Measurements from ENCODE around the gene LDB2.

The LDB2 gene

GRCh38 chr4:16754104-16754503, 144.3 kb downstream of the LDB2 start:
- DNase-seq, result no peak

DNA sequence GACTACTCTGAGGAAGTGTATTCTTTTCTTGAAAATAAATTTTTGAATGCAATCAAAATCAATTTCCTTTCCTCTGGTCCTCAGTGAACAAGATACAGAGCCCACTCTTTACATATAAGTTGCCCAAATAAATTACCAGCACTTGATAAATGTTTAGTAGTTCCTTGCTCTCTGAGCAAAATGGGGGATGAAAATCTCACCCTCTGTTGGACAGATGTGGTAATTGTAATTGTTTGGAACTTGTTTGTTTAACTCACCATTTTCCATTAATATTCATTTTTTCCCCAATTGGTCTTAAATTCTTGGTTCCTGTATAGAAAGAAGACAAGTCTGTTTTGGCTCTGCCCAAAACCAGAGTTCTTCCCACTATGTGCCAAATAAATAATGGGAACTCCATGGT, 146.3 kb downstream of the LDB2 start:
- DNase-seq, result no peak

GRCh38 chr4:16750882-16751642, 147.4 kb downstream of the LDB2 start:
- no peak for DNase-seq

- no peak for DNase-seq
Measured at GRCh38 chr4:16750216-16750615, 148.2 kb downstream of the LDB2 start.

DNA sequence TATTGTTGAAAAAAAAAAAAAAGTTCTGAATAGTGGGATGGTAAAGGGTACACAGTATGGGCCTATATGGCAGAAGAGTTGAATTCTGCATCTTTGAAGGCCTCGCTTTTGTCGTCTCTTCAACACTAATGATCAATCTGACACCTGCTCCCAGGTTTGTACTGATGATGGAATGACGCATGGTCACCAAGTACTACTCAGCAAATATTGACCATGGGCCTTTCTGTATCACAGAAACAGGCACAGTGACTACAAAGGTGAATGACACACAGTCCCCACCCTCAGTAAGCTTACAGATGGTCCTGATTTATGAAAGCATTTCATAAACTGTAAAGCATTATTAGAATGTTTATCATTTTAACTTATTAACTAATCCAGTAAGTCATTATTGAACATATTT, 152.6 kb downstream of the LDB2 start:
- DNase-seq, result no peak

GRCh38 chr4:16745009-16745635, 153.3 kb downstream of the LDB2 start:
- DNase-seq, result no peak

GRCh38 chr4:16741287-16741686, 157.2 kb downstream of the LDB2 start:
- no peak for DNase-seq

GRCh38 chr4:16739997-16740624, 158.3 kb downstream of the LDB2 start:
- no peak for DNase-seq

DNA sequence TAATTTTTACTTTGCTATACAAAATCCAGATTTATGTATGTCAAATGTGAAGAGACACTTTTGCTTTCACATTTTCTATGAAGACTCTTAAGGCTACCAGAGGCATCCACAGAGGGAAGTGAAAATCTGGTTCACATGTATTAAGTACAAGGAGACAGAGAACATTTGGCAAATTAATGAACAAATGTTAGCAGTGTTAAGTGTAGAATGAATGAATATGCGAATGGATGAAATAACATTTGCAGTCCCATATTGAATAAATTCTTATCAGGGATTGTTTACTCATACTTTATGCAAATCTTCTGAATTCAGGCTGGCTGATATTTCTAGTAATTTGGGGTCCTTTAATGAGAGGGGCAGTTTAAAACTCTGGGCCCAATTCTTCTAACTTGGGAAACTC, 159.9 kb downstream of the LDB2 start:
- no peak for DNase-seq

DNA sequence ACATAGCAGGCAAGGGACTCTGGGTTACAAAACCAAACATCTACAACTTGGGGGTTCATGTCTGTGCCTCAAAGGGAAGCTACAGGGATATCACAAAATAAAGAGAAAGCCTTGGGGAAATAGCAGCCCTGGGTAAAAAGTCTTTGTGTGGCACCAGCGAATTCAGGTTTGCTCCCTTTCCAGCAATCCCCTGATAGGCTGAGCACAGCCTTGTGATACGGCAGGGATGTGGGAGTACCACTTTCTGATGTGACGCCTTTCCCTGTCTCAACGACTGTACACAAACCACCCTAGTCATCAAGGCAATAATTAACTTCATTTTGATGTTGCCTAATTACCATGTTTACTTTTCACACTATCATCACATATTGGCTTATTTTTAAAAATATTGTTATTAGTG, 164.9 kb downstream of the LDB2 start:
- DNase-seq, result no peak

- DNase-seq, result no peak
Measured at GRCh38 chr4:16732741-16733140, 165.7 kb downstream of the LDB2 start.

DNA sequence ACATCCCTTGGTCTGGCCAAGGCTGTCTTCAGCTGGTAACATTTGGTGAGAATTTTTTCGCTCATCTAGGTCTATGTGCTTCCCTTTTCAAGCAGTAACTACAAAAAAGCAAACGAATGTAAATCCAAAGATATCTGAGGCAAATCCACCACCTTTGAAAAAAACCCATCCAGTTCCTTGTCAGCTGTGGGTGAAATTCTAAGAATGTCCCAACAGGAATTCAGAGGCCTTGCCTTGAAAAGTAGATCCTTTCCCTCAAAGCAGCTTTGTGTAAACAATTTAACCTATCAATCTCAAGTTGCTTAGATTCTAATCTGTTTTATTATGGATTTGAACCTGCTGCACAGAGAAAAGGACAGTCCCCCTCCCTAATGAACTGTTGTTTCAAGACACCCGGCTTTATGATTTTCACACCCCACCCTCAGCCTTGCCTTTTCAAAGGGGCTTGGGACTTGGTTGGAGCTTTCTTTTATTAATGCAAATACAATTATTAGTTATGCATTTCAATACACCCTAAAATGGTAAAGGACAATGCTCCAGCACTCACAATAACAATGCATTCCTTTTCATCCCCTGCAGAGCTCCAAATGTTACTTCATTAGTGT, 166.6 kb downstream of the LDB2 start:
- no peak for DNase-seq

GRCh38 chr4:16730522-16731205, 167.8 kb downstream of the LDB2 start:
- no peak for DNase-seq

GRCh38 chr4:16729336-16729735, 169.1 kb downstream of the LDB2 start:
- DNase-seq, result no peak

- DNase-seq, result no peak
Measured at GRCh38 chr4:16728849-16729248, 169.6 kb downstream of the LDB2 start.

GRCh38 chr4:16728111-16728510, 170.3 kb downstream of the LDB2 start:
- no peak for DNase-seq

DNA sequence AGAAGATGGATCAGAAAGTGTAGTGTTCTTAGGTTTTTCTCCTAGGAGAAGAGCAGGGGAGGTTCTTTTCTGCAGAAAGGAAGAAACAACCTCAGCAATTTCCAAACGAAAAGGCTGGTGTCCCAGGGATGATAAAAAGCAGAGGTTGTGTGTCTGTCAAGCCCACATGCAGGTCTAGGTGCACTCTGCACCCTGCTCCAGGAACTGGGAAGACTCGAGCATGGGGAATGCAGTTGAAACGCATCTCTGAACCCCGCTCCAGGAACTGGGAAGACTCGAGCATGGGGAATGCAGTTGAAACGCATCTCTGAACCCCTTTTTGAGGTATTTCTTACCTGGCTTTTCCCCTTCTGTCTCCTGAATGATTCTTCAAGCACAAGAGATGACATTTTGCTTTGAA, 171.2 kb downstream of the LDB2 start:
- DNase-seq, result no peak

GRCh38 chr4:16726368-16727050, 171.9 kb downstream of the LDB2 start:
- DNase-seq, result no peak

- DNase-seq, result no peak
Measured at GRCh38 chr4:16725252-16725651, 173.2 kb downstream of the LDB2 start.

DNA sequence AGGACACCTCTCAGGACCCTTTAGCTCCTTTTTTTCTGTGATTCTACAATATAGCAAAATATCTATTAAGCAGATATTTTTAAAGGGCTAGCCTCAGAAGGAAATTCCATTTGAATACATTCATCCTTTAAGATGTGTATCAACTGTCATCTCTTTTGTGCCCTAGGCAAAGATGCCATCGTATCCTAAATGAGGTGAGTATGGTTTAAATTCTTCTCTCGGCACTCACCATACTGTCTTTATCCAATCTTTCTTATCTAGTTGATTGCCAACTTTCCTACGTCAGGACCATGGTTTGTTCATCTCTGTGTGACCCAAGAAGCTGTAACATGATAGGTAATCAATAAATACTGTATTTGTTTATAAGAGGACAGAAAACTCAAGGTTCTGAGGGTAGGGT, 176.0 kb downstream of the LDB2 start:
- DNase-seq, result no peak

GRCh38 chr4:16721613-16722291, 176.7 kb downstream of the LDB2 start:
- DNase-seq, result no peak

- no peak for DNase-seq
Measured at GRCh38 chr4:16720761-16721160, 177.7 kb downstream of the LDB2 start.

All from right kidney (tissue), 1 donor.